Stimulated activated CD4-positive, alpha-beta T cell treated with anti-CD3 and anti-CD28 coated beads, TNF-alpha, amount 100 ng/mL, for 48 hours (primary cell): ENCODE measurements around the gene EGFR.

Experiments
- DNase-seq, 3 donors: peaks; one replicate each; pipeline ENCODE4 v3.0.0-alpha.2; 2020; ENCODE audit warnings: low read depth in 3 of 3

Gene EGFR

GRCh38 chr7:55081068-55081467, 62.3 kb downstream of the EGFR start:
- no peak for DNase-seq

GRCh38 chr7:55081472-55082227, 62.8 kb downstream of the EGFR start:
- no peak for DNase-seq

- no peak for DNase-seq
Measured at GRCh38 chr7:55082228-55082603, 63.4 kb downstream of the EGFR start.

GRCh38 chr7:55083206-55083605, 64.4 kb downstream of the EGFR start:
- DNase-seq, result no peak

GRCh38 chr7:55084307-55084706, 65.5 kb downstream of the EGFR start:
- no peak for DNase-seq

GRCh38 chr7:55085511-55086412, 66.9 kb downstream of the EGFR start:
- no peak for DNase-seq

GRCh38 chr7:55086413-55087201, 67.8 kb downstream of the EGFR start:
- peak in 1 of 3 donors; percentile 5 for DNase-seq

- DNase-seq, result no peak
Measured at GRCh38 chr7:55087521-55087961, 68.7 kb downstream of the EGFR start.

GRCh38 chr7:55088107-55088506, 69.3 kb downstream of the EGFR start:
- no peak for DNase-seq

GRCh38 chr7:55088620-55089019, 69.8 kb downstream of the EGFR start:
- no peak for DNase-seq

- DNase-seq, result no peak
Measured at GRCh38 chr7:55092186-55092974, 73.6 kb downstream of the EGFR start.

GRCh38 chr7:55092975-55093373, 74.2 kb downstream of the EGFR start:
- no peak for DNase-seq

GRCh38 chr7:55093674-55094073, 74.9 kb downstream of the EGFR start:
- DNase-seq, result no peak

- DNase-seq, result no peak
Measured at GRCh38 chr7:55094092-55094690, 75.4 kb downstream of the EGFR start.

- no peak for DNase-seq
Measured at GRCh38 chr7:55095672-55096071, 76.9 kb downstream of the EGFR start.

GRCh38 chr7:55096323-55096722, 77.5 kb downstream of the EGFR start:
- no peak for DNase-seq

GRCh38 chr7:55097100-55097499, 78.3 kb downstream of the EGFR start:
- no peak for DNase-seq

GRCh38 chr7:55099066-55099820, 80.4 kb downstream of the EGFR start:
- DNase-seq, result no peak

- DNase-seq, result no peak
Measured at GRCh38 chr7:55099821-55100543, 81.2 kb downstream of the EGFR start.
